HG03378 (cell line): ENCODE data around the gene FOSB.
"Not testable (repeated sequence)": the region's sequence is repeated elsewhere in the genome, so short reads cannot be mapped to it uniquely, and the experiment has no call there.

Experiments used
- ATAC-seq: cut with Tn5 transposase; IDR thresholded peaks from one replicate; pipeline ENCODE4 v1.9.1; 2021; ENCODE audit warnings: mild to moderate bottlenecking, moderate library complexity; ENCODE audit not compliant: unreplicated experiment

The FOSB gene

GRCh38 chr19:45503909-45504308 lies 36.1 kb downstream of the FOSB start:
- no peak for ATAC-seq

GRCh38 chr19:45505151-45505995 lies 37.6 kb downstream of the FOSB start:
- ATAC-seq = no peak

GRCh38 chr19:45505996-45506245 lies 38.1 kb downstream of the FOSB start:
- ATAC-seq = no peak

GRCh38 chr19:45506246-45506988 lies 38.6 kb downstream of the FOSB start:
- peak; percentile 52 for ATAC-seq

- peak; percentile 47 for ATAC-seq
These were observed 39.4 kb downstream of the FOSB start, which contains the start of gene VASP for GRCh38 chr19:45506989-45507871. Gene VASP, plus strand, starts transcription at chr19:45507479. Its CDS starts 293 bp downstream, at chr19:45507772.

- ATAC-seq = no peak
These were observed 40.1 kb downstream of the FOSB start for GRCh38 chr19:45507872-45508416.

GRCh38 chr19:45508417-45508860 lies 40.6 kb downstream of the FOSB start:
- ATAC-seq = no peak

GRCh38 chr19:45508861-45509691 lies 41.3 kb downstream of the FOSB start:
- ATAC-seq = no peak

- no peak for ATAC-seq
These were observed 41.9 kb downstream of the FOSB start for GRCh38 chr19:45509692-45510015.

- ATAC-seq = not testable (repeated sequence)
These were observed 42.6 kb downstream of the FOSB start for GRCh38 chr19:45510352-45510751.

- ATAC-seq = no peak
These were observed 43.3 kb downstream of the FOSB start for GRCh38 chr19:45511074-45511473.

GRCh38 chr19:45512881-45513483 lies 45.2 kb downstream of the FOSB start:
- ATAC-seq = no peak

GRCh38 chr19:45514376-45515051 lies 46.7 kb downstream of the FOSB start:
- ATAC-seq = no peak

GRCh38 chr19:45515081-45515624 lies 47.4 kb downstream of the FOSB start:
- no peak for ATAC-seq

GRCh38 chr19:45515807-45516401 lies 48.1 kb downstream of the FOSB start:
- ATAC-seq = no peak

GRCh38 chr19:45517238-45517637 lies 49.4 kb downstream of the FOSB start:
- no peak for ATAC-seq

- no peak for ATAC-seq
These were observed 50.1 kb downstream of the FOSB start for GRCh38 chr19:45517641-45518468.

GRCh38 chr19:45518469-45518826 lies 50.7 kb downstream of the FOSB start:
- ATAC-seq = no peak
